ENCODE results near the gene CPEB4.

Gene CPEB4

DNA sequence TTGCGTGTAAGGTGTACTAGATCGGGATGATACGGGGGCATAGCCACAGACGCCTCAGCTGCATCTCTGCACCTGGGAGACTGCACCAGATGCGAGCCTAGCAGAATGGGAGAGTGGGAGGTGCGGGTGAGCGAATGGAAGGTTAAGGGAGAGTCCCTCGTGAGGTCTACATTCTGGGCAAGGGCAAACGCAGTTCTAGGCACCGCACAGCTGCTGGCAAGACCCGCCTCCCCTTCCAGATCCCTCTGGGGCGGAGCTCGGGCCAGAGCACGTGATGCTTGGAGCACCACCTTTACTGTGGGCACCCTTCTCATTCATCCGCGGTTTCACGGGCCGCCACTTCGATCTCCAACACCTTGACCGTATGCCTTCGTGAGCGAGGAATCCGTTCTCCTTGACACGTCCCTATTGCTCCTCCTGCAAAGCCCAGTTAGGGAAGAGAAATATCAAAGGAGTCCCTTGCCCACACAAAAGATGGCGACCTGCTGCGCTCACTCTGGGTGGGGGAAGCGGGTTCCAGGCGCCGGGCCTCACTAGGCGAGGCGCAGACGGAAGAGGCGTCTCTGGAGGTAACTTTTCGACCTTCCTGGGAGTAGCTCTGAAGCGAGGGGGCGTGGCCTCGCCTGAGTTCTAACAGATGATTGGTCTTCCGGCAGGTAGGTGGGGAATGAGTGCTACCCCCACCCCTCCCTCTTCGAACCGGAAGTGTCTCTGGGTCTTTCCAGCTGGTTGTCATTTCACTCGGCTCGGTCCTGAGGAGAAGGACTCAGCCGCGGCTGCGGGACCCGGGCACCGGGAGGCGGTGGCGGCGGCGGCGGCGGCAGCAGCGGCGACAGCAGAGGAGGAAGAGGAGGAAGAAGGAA is at the start of gene CPEB4:
Gene CPEB4 (plus strand): TSS at position 740 of the 863 bp plus-strand sequence. CDS start 1,385 bp downstream, outside the sequence.
- DNase-seq (ENCODE audit: low read depth, low spot score) = peak; percentile 97

DNA sequence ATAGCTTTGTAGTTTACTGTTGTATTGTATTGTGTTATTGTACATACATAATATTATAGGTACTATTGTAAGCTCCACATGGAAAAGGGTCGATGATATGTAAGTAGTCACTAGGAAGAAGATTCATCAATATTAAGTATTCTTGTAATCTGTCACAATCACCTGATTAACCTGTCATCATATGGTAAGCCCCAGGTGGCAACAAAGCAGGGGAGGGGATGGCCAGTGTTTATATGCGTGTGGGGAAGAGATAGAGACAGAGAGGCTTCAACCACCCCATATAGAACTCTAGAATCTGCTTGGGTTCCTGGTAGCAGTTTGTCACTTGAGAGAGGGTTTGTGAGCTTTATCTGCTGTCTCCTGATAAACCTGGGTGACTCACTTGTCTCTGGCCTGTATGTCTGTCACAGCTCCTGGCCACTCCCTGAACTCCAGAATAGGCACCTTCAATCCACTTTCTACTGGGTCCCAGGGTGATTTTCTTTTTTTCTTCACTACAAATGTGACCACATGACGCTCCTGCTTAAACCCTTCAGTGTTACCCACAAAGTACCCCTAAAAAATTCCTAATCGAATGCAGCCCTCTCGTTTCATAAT is 48.9 kb upstream of the CPEB4 start:
- DNase-seq (ENCODE audit: low read depth, low spot score) = no peak

DNA sequence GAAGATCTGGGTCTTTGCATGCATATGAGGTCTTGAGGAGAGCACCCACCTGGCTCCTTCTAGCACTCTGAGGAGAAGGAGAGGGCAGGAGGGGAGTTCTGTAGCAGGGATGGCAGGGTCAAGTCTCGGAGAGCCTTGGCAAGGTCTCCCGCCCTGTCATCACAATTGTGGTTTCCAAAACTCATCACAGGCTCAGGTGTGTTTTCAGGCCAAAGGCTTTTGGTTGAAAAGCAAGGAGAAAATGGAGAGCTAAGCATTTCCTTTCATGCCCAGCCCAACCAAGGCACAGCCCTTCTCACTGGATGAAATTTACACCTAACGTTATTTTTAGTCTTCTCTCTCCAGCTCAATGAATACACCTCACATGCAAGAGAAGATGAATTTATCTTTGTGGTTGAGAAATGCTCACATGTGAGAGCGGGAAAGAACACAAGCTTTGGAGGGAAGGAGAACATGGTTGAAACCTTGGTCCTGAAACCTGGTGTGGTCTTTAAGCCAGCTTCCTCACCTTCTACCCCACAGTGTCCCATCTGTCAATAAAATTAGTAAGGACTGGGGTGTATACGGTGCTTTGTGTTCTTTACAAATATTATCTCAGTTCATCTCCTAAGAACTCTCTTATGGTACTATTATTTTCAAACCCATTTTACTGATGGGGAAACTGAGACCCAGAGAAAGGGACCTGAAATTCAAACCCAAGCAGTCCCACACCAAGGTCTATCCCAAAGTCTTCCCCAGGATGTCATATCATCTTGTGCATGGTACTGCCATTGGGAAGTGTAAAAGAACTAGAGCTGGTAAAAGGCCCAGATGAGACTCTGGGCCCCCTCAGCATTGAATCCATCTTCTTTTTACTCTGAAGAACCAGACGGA is 47.8 kb upstream of the CPEB4 start:
- no peak for DNase-seq (ENCODE audit: low read depth, low spot score)

DNA sequence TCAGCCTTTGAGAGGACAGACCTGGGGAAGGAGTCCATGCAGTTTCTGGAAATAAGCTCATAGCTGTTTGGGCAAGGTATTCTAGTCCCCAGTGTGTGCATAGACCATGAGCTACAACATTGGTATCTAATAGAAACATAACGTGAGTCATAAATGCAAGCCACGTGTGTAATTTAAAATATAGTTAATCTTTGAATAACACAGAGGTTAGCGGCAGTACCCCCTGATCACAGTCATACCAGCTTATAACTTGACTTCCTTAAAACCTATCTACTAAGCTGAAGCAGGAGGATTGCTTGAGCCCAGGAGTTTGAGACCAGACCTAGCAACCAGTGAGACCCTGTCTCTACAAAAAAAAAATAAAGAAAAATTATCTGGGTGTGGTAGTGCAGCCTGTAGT is 46.4 kb upstream of the CPEB4 start:
- no peak for DNase-seq (ENCODE audit: low read depth, low spot score)

DNA sequence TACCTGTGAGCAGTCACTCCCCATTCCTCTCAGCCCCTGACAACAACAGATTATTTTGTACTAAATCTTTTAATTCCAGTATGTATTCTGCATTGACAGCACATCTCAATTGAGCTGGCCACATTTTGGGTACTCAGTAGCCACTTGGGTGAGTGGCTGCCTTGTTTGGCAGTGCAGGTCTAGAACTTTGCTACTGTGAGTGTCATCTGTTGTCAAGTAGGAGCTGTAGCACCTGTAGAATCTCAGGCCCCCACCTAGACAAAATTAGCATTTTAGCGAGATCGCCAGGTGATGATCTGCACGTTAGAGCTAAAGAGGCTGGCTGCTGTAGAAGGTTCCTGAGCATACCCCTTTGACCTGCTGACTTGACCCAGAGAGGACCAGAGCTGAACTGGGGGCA is 44.4 kb upstream of the CPEB4 start:
- DNase-seq (ENCODE audit: low read depth, low spot score) = no peak

DNA sequence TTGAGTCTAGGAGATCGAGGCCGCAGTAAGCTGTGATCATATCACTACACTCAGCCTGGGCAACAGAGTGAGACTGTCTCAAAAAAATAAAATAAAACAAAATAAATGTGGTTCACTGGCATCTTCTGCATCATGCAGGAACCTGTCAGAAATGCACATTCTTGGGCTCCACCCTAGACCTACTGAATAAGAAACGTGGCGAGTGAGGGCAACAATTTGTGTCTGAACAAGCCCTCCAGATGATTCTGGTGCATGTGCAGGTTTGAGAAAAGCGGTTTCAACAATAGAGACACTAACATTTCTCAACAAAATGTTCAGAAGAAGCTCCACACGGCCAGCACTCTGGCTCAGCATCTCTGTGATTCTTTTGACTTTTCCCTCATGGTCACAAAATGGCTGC is 42.8 kb upstream of the CPEB4 start:
- DNase-seq (ENCODE audit: low read depth, low spot score) = no peak

DNA sequence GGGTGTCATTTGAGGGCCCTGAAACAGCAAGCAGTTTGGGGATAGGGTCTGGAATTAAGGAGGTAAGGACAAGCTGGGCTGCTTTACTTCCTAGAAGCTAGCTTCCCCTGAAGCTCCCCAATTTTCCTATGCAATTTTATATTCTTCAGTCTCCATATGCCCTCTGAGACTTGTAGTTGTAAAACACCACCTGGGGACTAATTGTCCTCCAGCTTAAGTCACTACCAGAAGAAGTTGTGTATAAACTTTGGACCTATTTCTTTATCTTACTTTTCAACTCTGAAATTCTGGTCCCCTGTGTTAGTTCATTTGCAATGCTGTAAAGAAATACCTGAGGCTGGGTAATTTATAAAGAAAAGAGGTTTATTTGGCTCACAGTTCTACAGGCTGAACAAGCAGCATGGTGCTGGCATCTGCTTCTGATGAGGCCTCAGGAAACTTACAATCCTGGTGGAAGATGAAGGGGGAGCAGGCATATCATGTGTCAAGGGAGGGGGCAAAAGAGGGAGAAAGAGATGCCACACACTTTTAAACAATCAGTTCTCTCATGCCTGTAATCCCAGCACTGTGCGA is 41.1 kb upstream of the CPEB4 start:
- no peak for DNase-seq (ENCODE audit: low read depth, low spot score)

DNA sequence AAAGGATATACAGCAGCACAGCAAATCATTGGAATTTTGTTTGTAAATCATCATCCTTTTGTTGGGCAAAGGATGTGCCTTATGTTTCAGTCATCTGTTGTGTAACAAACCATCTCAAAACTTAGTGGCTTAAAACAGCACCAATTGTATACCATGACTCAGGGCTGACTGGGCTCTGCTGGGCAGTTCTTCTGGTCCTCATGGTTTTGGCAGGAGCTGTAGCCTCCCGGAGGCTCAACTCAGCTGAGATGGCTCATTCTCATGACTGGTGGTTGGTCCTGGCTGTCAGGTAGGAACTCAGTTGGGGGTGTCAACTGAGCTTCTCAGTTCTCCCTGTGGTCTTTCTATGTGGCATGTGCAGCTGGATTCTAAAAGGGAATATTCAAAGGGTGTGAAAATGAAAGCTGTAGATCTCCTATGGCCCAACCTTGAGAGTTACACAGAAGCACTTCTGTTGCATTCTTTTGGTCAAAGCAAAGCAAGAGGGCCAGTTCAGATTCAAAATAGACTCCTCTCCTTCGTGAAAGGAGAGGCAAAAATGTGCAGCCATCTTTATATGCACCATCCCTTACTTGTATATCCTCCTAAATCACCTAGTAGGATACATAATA is 39.1 kb upstream of the CPEB4 start:
- no peak for DNase-seq (ENCODE audit: low read depth, low spot score)

DNA sequence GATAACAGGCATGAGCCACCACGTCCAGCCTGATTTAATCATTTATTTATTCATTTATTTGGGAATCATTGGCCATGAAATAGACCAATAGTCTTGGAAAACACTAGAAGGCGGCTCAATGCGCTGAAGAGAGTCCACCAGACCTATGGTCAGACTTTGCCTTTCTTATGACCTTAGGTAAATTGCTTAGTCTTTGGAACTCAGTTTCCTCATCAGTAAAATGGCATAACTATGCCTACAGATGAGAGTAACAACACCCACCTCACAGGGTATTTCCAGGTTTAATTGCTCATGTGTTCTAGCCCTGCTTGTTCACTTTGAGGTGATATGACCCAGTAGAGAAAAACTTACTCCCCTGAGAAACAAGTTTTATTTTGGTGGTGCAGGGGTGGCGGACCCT is 38.2 kb upstream of the CPEB4 start:
- DNase-seq (ENCODE audit: low read depth, low spot score) = no peak

DNA sequence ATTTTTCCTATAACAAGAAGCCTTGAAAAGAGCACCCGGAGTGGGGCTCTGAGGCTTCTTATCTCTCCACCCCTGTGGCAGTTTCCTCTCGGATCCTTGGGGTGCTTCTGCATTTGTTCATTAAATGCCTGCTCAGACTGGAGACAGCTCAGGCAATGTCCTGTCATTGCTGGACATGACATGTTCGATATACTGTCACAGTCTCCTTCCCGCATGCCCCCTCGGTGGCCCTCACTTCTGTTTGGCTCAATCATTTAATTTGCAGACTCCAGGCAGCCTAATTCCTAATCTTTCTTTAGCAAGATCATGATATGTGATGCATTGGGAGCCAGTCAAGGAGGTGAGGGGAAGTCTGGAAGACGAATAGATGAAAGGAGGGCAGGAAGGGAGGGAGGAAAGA is 37.5 kb upstream of the CPEB4 start:
- no peak for DNase-seq (ENCODE audit: low read depth, low spot score)

DNA sequence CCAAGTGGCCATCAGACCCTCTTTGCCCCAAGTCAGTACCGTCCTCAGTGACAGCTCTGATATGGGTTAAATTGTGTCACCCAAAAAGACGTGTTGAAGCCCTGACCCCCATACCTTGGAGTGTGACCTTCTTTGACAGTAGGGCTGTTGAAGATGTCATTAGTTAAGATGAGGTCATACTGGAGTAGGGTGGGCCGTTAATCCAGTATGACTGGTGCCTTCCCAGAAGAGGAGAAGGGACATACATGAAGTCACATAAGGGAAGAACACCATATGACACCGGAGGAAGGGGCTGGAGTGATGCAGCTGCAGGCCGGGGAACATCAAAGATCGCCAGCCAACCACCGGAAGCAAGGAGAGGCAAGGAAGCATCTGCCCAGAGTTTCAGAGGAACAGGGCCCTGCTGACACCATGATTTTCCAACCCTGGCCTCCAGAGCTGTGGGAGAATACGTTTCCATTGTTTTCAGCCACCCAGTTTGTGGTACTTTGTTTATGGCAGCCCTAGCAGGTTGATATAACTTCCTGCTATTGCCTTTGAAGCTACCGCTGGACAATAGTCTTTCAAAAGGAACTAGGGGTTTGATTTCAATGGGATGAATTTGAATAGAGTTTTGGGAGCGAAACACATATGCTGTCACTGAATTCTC is 36.4 kb upstream of the CPEB4 start:
- DNase-seq (ENCODE audit: low read depth, low spot score) = no peak

DNA sequence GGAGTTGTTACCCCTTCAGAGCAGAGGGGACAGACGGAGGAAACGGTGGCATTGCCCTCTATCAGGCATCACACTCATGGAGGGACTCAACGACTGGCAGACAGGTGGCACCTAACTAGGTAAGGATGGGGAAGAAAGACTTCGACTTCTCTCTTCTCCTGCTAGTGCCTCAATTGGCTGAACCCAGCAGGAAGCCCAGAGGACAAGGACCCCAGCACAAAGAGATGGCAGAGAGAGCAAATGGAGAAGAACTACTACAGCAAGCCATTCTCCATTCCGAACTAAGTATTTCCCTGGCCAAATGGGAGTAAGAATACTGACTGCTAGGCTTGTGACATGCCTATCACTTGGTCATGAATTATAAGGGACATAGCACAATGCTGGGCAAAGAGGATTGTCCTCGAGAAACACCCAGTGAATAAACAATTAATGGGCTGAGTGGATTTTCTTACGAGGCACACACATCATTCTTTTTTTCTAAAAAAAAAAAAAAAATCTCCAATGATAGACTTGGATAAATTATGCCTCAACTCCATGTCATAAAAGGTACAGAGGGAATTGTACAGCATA is 35.3 kb upstream of the CPEB4 start:
- no peak for DNase-seq (ENCODE audit: low read depth, low spot score)

DNA sequence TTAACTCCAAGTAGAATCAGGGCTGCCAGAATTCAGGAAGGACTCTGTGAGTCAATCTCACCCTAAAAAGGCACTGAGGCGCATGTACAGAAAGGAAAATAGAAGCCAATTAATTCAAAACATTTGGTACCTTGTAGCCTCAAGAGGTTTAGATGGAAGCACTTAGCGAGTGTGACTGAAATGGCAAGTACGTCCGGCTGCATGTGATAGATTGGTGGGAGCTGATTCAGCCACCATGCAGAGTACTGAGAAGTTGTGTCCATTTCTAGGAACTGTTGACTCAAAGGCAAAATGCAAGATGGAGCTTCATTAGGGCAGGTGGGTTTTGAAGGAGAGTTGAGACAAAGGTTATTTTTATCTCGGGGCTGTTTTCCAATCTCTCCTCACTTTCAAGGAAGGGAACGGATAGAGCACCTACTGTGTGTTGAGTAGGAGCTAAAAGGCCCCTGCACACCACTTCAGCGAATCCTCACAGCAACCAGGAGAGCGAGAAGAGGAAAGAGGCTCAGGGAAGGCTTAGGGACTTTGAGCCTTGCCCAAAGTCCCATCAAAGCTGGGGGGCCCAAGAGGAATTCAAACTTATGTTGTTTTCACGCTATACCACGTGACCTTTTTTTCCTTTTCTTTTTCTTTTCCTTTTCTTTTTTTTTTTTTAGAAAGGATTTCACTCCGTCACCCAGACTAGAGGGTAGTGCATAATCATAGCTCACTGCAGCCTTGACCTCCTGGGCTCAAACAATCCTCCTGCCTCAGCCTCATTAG is 34.6 kb upstream of the CPEB4 start:
- no peak for DNase-seq (ENCODE audit: low read depth, low spot score)

DNA sequence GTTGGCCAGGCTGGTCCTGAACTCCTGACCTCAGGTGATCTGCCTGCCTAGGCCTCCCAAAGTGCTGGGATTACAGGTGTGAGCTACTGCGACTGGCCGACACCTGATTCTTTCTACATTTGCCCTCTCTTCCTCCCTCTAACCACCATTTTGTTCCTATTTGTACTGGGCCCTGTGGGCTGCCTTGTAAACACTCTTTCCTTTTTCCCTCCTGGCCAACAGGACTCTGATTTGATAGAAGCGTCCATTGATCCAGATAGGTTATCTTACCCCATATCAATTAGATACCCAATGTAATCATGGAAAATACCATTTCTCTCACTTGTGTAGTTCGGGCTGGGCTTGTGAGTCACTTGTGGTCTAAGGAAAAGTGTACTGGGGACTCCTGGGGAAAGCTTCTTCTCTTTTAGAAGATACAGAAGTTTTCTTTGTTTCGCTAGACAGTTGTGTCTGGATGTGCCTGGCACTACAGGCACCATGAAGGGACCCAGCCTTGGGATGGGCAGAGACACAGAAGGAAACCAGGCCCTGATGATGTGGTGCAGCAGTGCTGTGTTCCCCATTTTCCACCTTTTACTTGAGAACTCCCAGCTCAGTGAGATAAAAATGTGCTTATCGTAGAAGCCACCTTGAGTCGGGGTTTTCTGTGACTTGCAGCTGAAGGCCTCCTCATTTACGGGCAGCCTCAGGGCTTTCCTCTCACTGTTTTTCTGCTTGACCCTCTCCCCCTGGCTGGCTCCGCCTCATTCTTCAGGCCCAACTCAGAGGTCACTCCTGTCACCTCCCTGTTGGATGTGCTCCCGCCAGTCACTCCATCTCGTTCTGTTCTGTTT is 32.8 kb upstream of the CPEB4 start:
- DNase-seq (ENCODE audit: low read depth, low spot score) = no peak

DNA sequence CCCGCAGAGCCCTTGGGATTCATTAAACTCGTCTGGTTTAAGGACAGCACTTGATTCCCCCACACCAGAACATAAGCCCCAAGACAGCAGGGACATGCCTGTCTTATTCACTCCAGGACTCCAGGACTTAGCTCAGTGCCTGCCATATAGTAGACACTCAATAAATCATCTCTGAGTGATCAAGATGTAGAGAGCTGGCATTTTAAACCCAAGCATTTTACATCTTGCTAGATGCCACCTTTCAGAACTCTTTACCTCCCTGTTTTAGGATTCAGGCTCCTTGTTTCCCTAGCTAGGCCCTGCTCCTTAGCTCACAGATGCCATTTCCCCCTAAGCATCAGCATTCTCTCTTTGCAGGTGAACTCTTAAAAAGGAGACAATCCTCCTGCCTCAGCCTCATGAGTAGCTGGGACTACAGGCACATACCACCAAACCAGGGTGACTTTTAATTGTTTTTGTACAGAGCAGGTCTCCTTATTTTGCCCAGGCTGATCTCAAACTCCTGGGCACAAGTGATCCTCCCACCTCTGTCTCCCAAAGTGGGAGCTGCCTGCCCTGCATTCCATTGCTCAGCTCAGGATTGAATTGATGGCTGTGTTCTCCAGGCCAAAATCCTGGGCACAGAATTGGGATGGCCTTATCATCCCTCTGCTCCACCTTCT is 32.0 kb upstream of the CPEB4 start:
- no peak for DNase-seq (ENCODE audit: low read depth, low spot score)

DNA sequence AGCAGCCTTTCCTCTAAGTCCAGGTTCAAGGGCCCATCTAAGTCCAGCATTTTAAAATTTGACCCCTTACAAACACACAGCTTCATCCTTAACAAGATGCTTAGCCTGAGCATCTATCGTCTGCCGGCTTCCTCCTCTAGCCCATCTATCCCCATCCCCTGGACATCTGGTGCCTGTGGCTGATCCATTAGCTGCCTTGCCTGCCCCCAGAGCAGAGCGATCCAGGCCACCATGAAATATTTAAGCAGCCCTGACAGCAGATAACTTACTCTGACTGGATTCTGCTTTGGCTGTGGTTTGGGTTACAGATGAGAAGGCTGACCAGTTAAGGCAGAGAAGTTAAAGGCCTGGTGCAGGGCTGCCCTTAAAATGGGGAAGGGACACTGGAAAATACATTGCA is 30.9 kb upstream of the CPEB4 start:
- DNase-seq (ENCODE audit: low read depth, low spot score) = no peak

DNA sequence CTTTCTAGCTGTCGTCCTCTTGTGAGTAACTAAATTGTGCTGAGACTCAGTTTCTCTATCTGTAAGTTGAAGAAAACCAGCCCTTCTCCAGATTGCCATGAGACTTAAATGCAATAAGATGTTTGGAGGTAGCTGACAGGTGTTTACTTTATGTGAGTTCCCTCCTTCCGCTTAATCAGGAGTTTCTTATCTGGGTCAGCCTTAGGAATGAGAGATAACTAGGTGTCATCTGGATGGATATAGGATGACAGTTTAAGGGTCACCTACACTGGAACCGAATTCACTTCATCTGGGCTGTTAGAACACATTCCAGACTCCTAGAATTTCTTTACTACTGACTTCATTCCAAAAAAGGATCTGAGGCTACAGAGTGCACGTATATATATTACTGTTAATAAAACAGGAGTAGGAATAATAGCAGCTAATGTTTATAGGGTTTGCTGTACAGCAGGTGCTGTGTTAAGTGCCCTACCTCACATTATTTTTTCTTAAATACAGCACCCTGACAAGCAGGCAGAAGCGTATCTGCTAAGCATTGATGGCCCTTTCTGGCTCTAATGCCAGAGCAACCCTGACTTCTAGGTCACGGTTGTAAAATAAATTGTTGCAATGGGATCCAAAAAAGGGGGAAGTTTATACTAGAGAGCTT is 30.0 kb upstream of the CPEB4 start:
- no peak for DNase-seq (ENCODE audit: low read depth, low spot score)

Data from iPS DF 19.7 (cell line).